IMR-90 (cell line): Measurements from ENCODE around the gene ANXA3. TPM values are rescaled to one million over a fixed set of nuclear protein-coding genes. Genes with fewer than 3 reads are reported as not detected.

Source experiments
- ATAC-seq: fragments of 200-7000 bp; cut with Tn5 transposase; 2 replicates; pipeline ENCODE4 v1.9.1; 2020; ENCODE audit warnings: low read depth, mild to moderate bottlenecking, moderate library complexity
- BruUV-seq: library from RNA; stranded (reverse); fragments of 400-500 nt; replicated peaks from 2 replicates; lab custom pipeline; 2021; lab: Mats Ljungman, UMichigan
- CTCF ChIA-PET: fragments of 300-600 bp; formaldehyde crosslinking; extraction: SDS; loops from one replicate; lab custom pipeline; 2021; ENCODE audit warnings: antibody characterized with exemption; lab: Yijun Ruan, JAX
- POLR2A ChIA-PET: fragments of 300-600 bp; sonication (Branson Sonifier 250); formaldehyde crosslinking; loops from one replicate; lab custom pipeline; 2022; ENCODE audit warnings: antibody characterized with exemption; ENCODE audit not compliant: unreplicated experiment; lab: Charles Lee
- DNase-seq: peaks from one replicate; pipeline ENCODE4 v3.0.0; 2013
- H2AFZ ChIP-seq: replicated peaks from 2 replicates; pipeline ENCODE3; 2013; ENCODE audit warnings: low read length, mild to moderate bottlenecking; ENCODE audit not compliant: poor library complexity
- H2AK5ac ChIP-seq: 2 replicates; pipeline ENCODE4 v1.6.1; 2013; ENCODE audit warnings: low read depth, low read length, inconsistent platforms
- H2AK9ac ChIP-seq: replicated peaks from 2 replicates; pipeline ENCODE3; 2013; ENCODE audit warnings: mild to moderate bottlenecking, low read depth, low read length, moderate library complexity; ENCODE audit not compliant: poor library complexity
- H2BK120ac ChIP-seq: 2 replicates; pipeline ENCODE4 v1.6.1; 2013; ENCODE audit warnings: low read depth, low read length, inconsistent platforms
- H2BK15ac ChIP-seq: 3 replicates; pipeline ENCODE4 v1.6.1; 2013; ENCODE audit warnings: low read depth, low read length, inconsistent platforms
- H2BK20ac ChIP-seq: 2 replicates; pipeline ENCODE4 v1.6.1; 2013; ENCODE audit warnings: low read depth, mild to moderate bottlenecking, inconsistent platforms, low read length, moderate library complexity
- H2BK5ac ChIP-seq: 2 replicates; pipeline ENCODE4 v1.6.1; 2013; ENCODE audit warnings: mild to moderate bottlenecking, low read depth, low read length, inconsistent platforms; ENCODE audit not compliant: poor library complexity, severe bottlenecking
- H3K14ac ChIP-seq: replicated peaks from 2 replicates; pipeline ENCODE4 v1.6.1; 2013; ENCODE audit warnings: low read depth, low read length, inconsistent platforms
- H3K18ac ChIP-seq: 2 replicates; pipeline ENCODE4 v1.6.1; 2013; ENCODE audit warnings: low read depth, low read length, control low read depth
- H3K23ac ChIP-seq: 2 replicates; pipeline ENCODE4 v1.6.1; 2013; ENCODE audit warnings: low read depth, low read length, inconsistent platforms
- H3K27ac ChIP-seq: 2 replicates; pipeline ENCODE4 v1.5.1; 2013; ENCODE audit warnings: mild to moderate bottlenecking, control low read depth, low read length; ENCODE audit not compliant: insufficient read depth
- H3K27me3 ChIP-seq: 2 replicates; pipeline ENCODE4 v1.6.1; 2013; ENCODE audit warnings: low read length; ENCODE audit not compliant: control insufficient read depth, insufficient read depth
- H3K36me3 ChIP-seq: 2 replicates; pipeline ENCODE4 v1.6.1; 2013; ENCODE audit warnings: low read length, mixed read lengths; ENCODE audit not compliant: control insufficient read depth, insufficient read depth
- H3K4ac ChIP-seq: 2 replicates; pipeline ENCODE4 v1.6.1; 2013; ENCODE audit warnings: low read depth, low read length, inconsistent platforms
- H3K4me1 ChIP-seq: 2 replicates; pipeline ENCODE4 v1.6.1; 2013; ENCODE audit warnings: low read length, mixed read lengths; ENCODE audit not compliant: control insufficient read depth, insufficient read depth
- H3K4me2 ChIP-seq: 2 replicates; pipeline ENCODE4 v1.6.1; 2013; ENCODE audit warnings: low read depth, mild to moderate bottlenecking, control low read depth, low read length, moderate library complexity
- H3K4me3 ChIP-seq: 2 replicates; pipeline ENCODE4 v1.5.1; 2013; ENCODE audit warnings: low read depth, mild to moderate bottlenecking, control low read depth, low read length, moderate library complexity; ENCODE audit not compliant: insufficient read depth
- H3K56ac ChIP-seq: 2 replicates; pipeline ENCODE4 v1.6.1; 2013; ENCODE audit warnings: low read length, inconsistent platforms; ENCODE audit not compliant: insufficient read depth; ENCODE audit errors: extremely low read depth
- H3K79me1 ChIP-seq, 2 experiments: 2 replicates each; pipeline ENCODE4 v1.6.1; 2013; ENCODE audit warnings: low read length in 2 of 2, inconsistent platforms in 1 of 2, low read depth in 1 of 2
- H3K9ac ChIP-seq: 2 replicates; pipeline ENCODE4 v1.6.1; 2013; ENCODE audit warnings: low read depth, low read length, control low read depth
- H3K9me1 ChIP-seq: 2 replicates; pipeline ENCODE4 v1.6.1; 2013; ENCODE audit warnings: low read length, inconsistent platforms; ENCODE audit not compliant: insufficient read depth
- H3K9me3 ChIP-seq: 2 replicates; pipeline ENCODE4 v1.6.1; 2013; ENCODE audit warnings: low read length; ENCODE audit not compliant: control insufficient read depth, insufficient read depth
- H4K20me1 ChIP-seq: 2 replicates; pipeline ENCODE4 v1.6.1; 2013; ENCODE audit warnings: low read length, inconsistent platforms; ENCODE audit not compliant: insufficient read depth
- H4K5ac ChIP-seq: 2 replicates; pipeline ENCODE4 v1.6.1; 2013; ENCODE audit warnings: mild to moderate bottlenecking, low read depth, low read length, control low read depth
- H4K8ac ChIP-seq, 2 experiments: 2 replicates each; pipeline ENCODE4 v1.6.1; 2013; ENCODE audit warnings: low read depth in 2 of 2, low read length in 2 of 2, control low read depth in 1 of 2, inconsistent platforms in 1 of 2
- H4K91ac ChIP-seq: 2 replicates; pipeline ENCODE4 v1.6.1; 2013; ENCODE audit warnings: low read depth, low read length, inconsistent platforms; ENCODE audit not compliant: insufficient read depth
- BHLHE40 ChIP-seq: fragments of 150-350 bp; IDR thresholded peaks from 2 replicates; pipeline ENCODE4 v1.6.1; 2016; ENCODE audit warnings: mild to moderate bottlenecking, low read depth, low read length
- CEBPB ChIP-seq: IDR thresholded peaks from 2 replicates; pipeline ENCODE4 v1.6.1; 2012; ENCODE audit warnings: low read depth, low read length, improper control_type of control experiment
- CHD1 ChIP-seq: IDR thresholded peaks from 2 replicates; pipeline ENCODE4 v1.6.1; 2012; ENCODE audit warnings: low read depth, low read length, improper control_type of control experiment
- ELK1 ChIP-seq: fragments of 150-350 bp; IDR thresholded peaks from 2 replicates; pipeline ENCODE4 v1.6.1; 2016; ENCODE audit warnings: low read depth, mild to moderate bottlenecking, low read length, moderate library complexity, borderline replicate concordance
- FOS ChIP-seq: fragments of 150-350 bp; IDR thresholded peaks from 2 replicates; pipeline ENCODE4 v1.6.1; 2016; ENCODE audit warnings: low read depth, low read length
- MAFK ChIP-seq: IDR thresholded peaks from 2 replicates; pipeline ENCODE4 v1.6.1; 2012; ENCODE audit warnings: low read depth, low read length, improper control_type of control experiment
- MAZ ChIP-seq: IDR thresholded peaks from 2 replicates; pipeline ENCODE4 v1.6.1; 2012; ENCODE audit warnings: low read depth, mild to moderate bottlenecking, low read length, improper control_type of control experiment, moderate library complexity, borderline replicate concordance
- MXI1 ChIP-seq: IDR thresholded peaks from 2 replicates; pipeline ENCODE4 v1.6.1; 2012; ENCODE audit warnings: low read depth, mild to moderate bottlenecking, low read length, moderate library complexity, borderline replicate concordance
- NFE2L2 ChIP-seq: fragments of 150-350 bp; IDR thresholded peaks from 2 replicates; pipeline ENCODE4 v1.6.1; 2016; ENCODE audit warnings: low read depth, mild to moderate bottlenecking, low read length
- POLR2A ChIP-seq: IDR thresholded peaks from 2 replicates; pipeline ENCODE4 v1.6.1; 2012; ENCODE audit warnings: mild to moderate bottlenecking, low read depth, low read length
- RAD21 ChIP-seq: IDR thresholded peaks from 2 replicates; pipeline ENCODE4 v1.6.1; 2012; ENCODE audit warnings: low read length, improper control_type of control experiment
- RCOR1 ChIP-seq: IDR thresholded peaks from 2 replicates; pipeline ENCODE4 v1.6.1; 2012; ENCODE audit warnings: mild to moderate bottlenecking, low read length, improper control_type of control experiment; ENCODE audit not compliant: insufficient replicate concordance
- RFX5 ChIP-seq: IDR thresholded peaks from 2 replicates; pipeline ENCODE4 v1.8.0; 2012; ENCODE audit warnings: low read depth, mild to moderate bottlenecking, low read length, moderate library complexity
- SMC3 ChIP-seq: fragments of 150-350 bp; IDR thresholded peaks from 2 replicates; pipeline ENCODE4 v1.6.1; 2016; ENCODE audit warnings: low read depth, mild to moderate bottlenecking, antibody characterized with exemption, low read length, moderate library complexity
- USF2 ChIP-seq: fragments of 150-350 bp; IDR thresholded peaks from 2 replicates; pipeline ENCODE4 v1.6.1; 2017; ENCODE audit warnings: mild to moderate bottlenecking, antibody characterized with exemption, low read length, low read depth
- WGBS, 2 experiments: methylation state at CpG; one replicate each; pipeline versions ENCODE4 v1.1.5 to v1.1.7; 2013; ENCODE audit warnings: missing lambda C conversion rate in 2 of 2; ENCODE audit not compliant: insufficient read length in 1 of 2; ENCODE audit errors: extremely low coverage in 2 of 2; 5-methylcytosine and 5-hydroxymethylcytosine counted together
- dilution Hi-C: fragments of 300-500 bp; cut with HindIII; formaldehyde crosslinking; loops from one replicate; pipeline ENCODE4 v1.14.3; 2018; ENCODE audit warnings: low sequenced_read_pairs; ENCODE audit not compliant: unreplicated experiment
- in situ Hi-C: fragments of 300-500 bp; cut with MboI; formaldehyde crosslinking; loops from 3 replicates; pipeline ENCODE4 v1.14.3; 2019; ENCODE audit warnings: low sequenced_read_pairs, inconsistent platforms, mixed read lengths
- intact Hi-C: fragments of 100-400 bp; cut with micrococcal nuclease; formaldehyde crosslinking; loops from 2 replicates; pipeline ENCODE4 v1.10.0; 2022
- polyA plus RNA-seq, 3 experiments: library from polyadenylated mRNA; depleted of rRNA; stranded (reverse); fragments of >200 nt; gene quantifications; 2 replicates each; pipeline ENCODE4 v1.2.3, GENCODE V29; 2012; ENCODE audit warnings: low replicate concordance in 1 of 3
- total RNA-seq: library from RNA; depleted of rRNA; stranded (reverse); fragments of >200 nt; gene quantifications from 2 replicates; pipeline ENCODE4 v1.2.3, GENCODE V29; 2012
- TF ChIP-seq, protein P1 (sequence below): conservative IDR thresholded peaks from 2 replicates; pipeline ENCODE4 v1.5.1; 2012; ENCODE audit warnings: mild to moderate bottlenecking, low read depth, low read length, improper control_type of control experiment

The ANXA3 gene
- total and polyA plus RNA-seq, 2 of the 4 experiments (the other 2 are of a cell fraction): 4.2 to 5.0 TPM

GRCh38 chr4:78562687-78563086, 11.1 kb downstream of the ANXA3 start:
- 100% methylated on average over 1 of the region's 4 CpGs; no CpG with 5 or more reads in 1 of the 2 experiments for WGBS, 2 experiments
- no peak overlapping the region for H2AFZ ChIP-seq
- H3K27me3 ChIP-seq: no peaks in the 10 kb centered on the region
- H2BK5ac ChIP-seq: no peak overlapping the region
- H3K4me3 ChIP-seq: no peak overlapping the region
- no peak overlapping the region for H3K4me2 ChIP-seq
- no peaks in the 10 kb centered on the region for H3K36me3 ChIP-seq
- ChIA-PET CTCF (interaction anchor here (1.4 kb wide), 1 partner anchor 18 kb away, joined by 3 read pairs; no protein-coding TSS in a partner anchor), POLR2A (no interaction called here)
- peak overlapping the region; percentile 49; the same call in 1 of the 2 replicates for H2AK5ac ChIP-seq
- no peak overlapping the region for H2AK9ac ChIP-seq
- H3K9me1 ChIP-seq: peaks cover 17% of the 10 kb centered on the region
- peak overlapping the region; percentile 97; the same call in 2 of the 3 replicates for H2BK15ac ChIP-seq
- intact Hi-C loops: no loop called here
- no peak overlapping the region for H3K9ac ChIP-seq
- H3K14ac ChIP-seq: no peak overlapping the region; the same call in 1 of the 2 replicates
- peak overlapping the region; percentile 64; the same call in 1 of the 2 replicates for H2BK20ac ChIP-seq
- dilution Hi-C loops: no loop called here
- peaks cover 0 to 6% of the 10 kb centered on the region in 2 experiments; a peak in 1 of 4 replicates for H3K79me1 ChIP-seq
- H4K8ac ChIP-seq: peak overlapping the region in 1 of 2 experiments; percentile 29; a peak in 2 of 4 replicates
- DNase-seq (no peak), ATAC-seq (no peak)
- in situ Hi-C loops: no loop called here
- BruUV-seq: no TSS peak
- peaks cover 22% of the 10 kb centered on the region for H3K4me1 ChIP-seq
- H4K5ac ChIP-seq: no peak overlapping the region; the same call in 1 of the 2 replicates
- H3K27ac ChIP-seq: no peak overlapping the region
- TF ChIP-seq FOS (no peak), NFE2L2 (no peak), BHLHE40 (no peak), CHD1 (no peak), MXI1 (no peak), POLR2A (no peak), RAD21 (no peak), CEBPB (no peak), RFX5 (no peak), ELK1 (no peak), MAFK (no peak), SMC3 (no peak), MAZ (no peak), USF2 (no peak), RCOR1 (no peak)
- TF ChIP-seq, protein P1, sequence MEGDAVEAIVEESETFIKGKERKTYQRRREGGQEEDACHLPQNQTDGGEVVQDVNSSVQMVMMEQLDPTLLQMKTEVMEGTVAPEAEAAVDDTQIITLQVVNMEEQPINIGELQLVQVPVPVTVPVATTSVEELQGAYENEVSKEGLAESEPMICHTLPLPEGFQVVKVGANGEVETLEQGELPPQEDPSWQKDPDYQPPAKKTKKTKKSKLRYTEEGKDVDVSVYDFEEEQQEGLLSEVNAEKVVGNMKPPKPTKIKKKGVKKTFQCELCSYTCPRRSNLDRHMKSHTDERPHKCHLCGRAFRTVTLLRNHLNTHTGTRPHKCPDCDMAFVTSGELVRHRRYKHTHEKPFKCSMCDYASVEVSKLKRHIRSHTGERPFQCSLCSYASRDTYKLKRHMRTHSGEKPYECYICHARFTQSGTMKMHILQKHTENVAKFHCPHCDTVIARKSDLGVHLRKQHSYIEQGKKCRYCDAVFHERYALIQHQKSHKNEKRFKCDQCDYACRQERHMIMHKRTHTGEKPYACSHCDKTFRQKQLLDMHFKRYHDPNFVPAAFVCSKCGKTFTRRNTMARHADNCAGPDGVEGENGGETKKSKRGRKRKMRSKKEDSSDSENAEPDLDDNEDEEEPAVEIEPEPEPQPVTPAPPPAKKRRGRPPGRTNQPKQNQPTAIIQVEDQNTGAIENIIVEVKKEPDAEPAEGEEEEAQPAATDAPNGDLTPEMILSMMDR: no peak
- peak overlapping the region; percentile 74 for H3K4ac ChIP-seq
- H3K23ac ChIP-seq: peak overlapping the region; percentile 55; the same call in 1 of the 2 replicates
- H3K18ac ChIP-seq: no peak overlapping the region; the same call in 1 of the 2 replicates
- H4K91ac ChIP-seq: peak overlapping the region; percentile 74; the same call in 1 of the 2 replicates
- H3K56ac ChIP-seq: no peak overlapping the region
- H3K9me3 ChIP-seq: no peaks in the 10 kb centered on the region
- H2BK120ac ChIP-seq: peak overlapping the region; percentile 80
- no peaks in the 10 kb centered on the region for H4K20me1 ChIP-seq
